ENCODE results near the gene CC2D2B. TPM values are rescaled to one million over a fixed set of nuclear protein-coding genes. Genes with fewer than 3 reads are reported as not detected.

Gene CC2D2B
- total RNA-seq, 1 experiment from 2014 or later: not detected

GRCh38 chr10:95864906-95865813 lies 42.6 kb upstream of the CC2D2B start:
- H3K9me3 ChIP-seq (ENCODE audit: insufficient read depth, low read depth): no peaks in the 10 kb centered on the region
- CTCF ChIA-PET: interaction anchor here (0.6 to 1.5 kb wide), 2 partner anchors 171 to 265 kb away, joined by 4 to 5 read pairs; partner anchors contain the start of gene TCTN3
- intact Hi-C loops (cut with micrococcal nuclease; ENCODE audit: unreplicated experiment): loop anchor here (1.0 to 10.0 kb wide), 2 partner anchors 171 to 490 kb away; no protein-coding TSS in a partner anchor
- no peaks in the 10 kb centered on the region for H3K36me3 ChIP-seq (ENCODE audit: low read depth)
- H3K4me1 ChIP-seq (replicated peaks; ENCODE audit: insufficient read depth): no peaks in the 10 kb centered on the region
- POLR2A ChIA-PET (ENCODE audit: unreplicated experiment): no interaction called here
- no TSS peak for BruUV-seq (replicated peaks)
- no peak overlapping the region for H3K27ac ChIP-seq
- H3F3A ChIP-seq (ENCODE audit: insufficient read depth, low read depth): no peaks in the 10 kb centered on the region
- no peaks in the 10 kb centered on the region for H3K9me2 ChIP-seq (ENCODE audit: insufficient read depth)
- no peaks in the 10 kb centered on the region for H4K20me1 ChIP-seq (ENCODE audit: insufficient read depth)
- no peak overlapping the region for H3K4me3 ChIP-seq
- no peak overlapping the region for H3K4me2 ChIP-seq
- no peaks in the 10 kb centered on the region for H3K79me2 ChIP-seq (ENCODE audit: low read depth)
- TF ChIP-seq CTCF (conservative IDR thresholded peaks at IDR 0.05) (peak; percentile 58), EZH2 (IDR thresholded peaks at IDR 0.05; ENCODE audit: low read depth) (no peak)
- no peak overlapping the region for H2AFZ ChIP-seq
- no peaks in the 10 kb centered on the region for H3K27me3 ChIP-seq (ENCODE audit: insufficient read depth, low read depth)
- peak in 1 of 2 experiments; percentile 7 for DNase-seq

GRCh38 chr10:95865814-95866466 lies 41.8 kb upstream of the CC2D2B start:
- Histone ChIP-seq H3K9me3 (ENCODE audit: insufficient read depth, low read depth) (no peaks in the 10 kb centered on the region), H3K4me1 (replicated peaks; ENCODE audit: insufficient read depth) (no peaks in the 10 kb centered on the region), H3K4me2 (no peak overlapping the region), H3F3A (ENCODE audit: insufficient read depth, low read depth) (no peaks in the 10 kb centered on the region), H3K27ac (no peak overlapping the region), H3K4me3 (no peak overlapping the region), H3K36me3 (ENCODE audit: low read depth) (no peaks in the 10 kb centered on the region), H3K79me2 (ENCODE audit: low read depth) (no peaks in the 10 kb centered on the region), H3K9me2 (ENCODE audit: insufficient read depth) (no peaks in the 10 kb centered on the region), H4K20me1 (ENCODE audit: insufficient read depth) (no peaks in the 10 kb centered on the region), H3K27me3 (ENCODE audit: insufficient read depth, low read depth) (no peaks in the 10 kb centered on the region), H2AFZ (no peak overlapping the region)
- CTCF ChIA-PET: interaction anchor here (1.5 kb wide), 1 partner anchor 172 kb away, joined by 5 read pairs; the partner anchor contains the start of gene TCTN3
- TF ChIP-seq CTCF (conservative IDR thresholded peaks at IDR 0.05): no peak
- no peak for TF ChIP-seq EZH2 (IDR thresholded peaks at IDR 0.05; ENCODE audit: low read depth)
- BruUV-seq (replicated peaks): no TSS peak
- intact Hi-C loops (cut with micrococcal nuclease; ENCODE audit: unreplicated experiment): loop anchor here (1.0 to 10.0 kb wide), 2 partner anchors 172 to 491 kb away; no protein-coding TSS in a partner anchor
- POLR2A ChIA-PET (ENCODE audit: unreplicated experiment): no interaction called here
- DNase-seq: no peak

DNA sequence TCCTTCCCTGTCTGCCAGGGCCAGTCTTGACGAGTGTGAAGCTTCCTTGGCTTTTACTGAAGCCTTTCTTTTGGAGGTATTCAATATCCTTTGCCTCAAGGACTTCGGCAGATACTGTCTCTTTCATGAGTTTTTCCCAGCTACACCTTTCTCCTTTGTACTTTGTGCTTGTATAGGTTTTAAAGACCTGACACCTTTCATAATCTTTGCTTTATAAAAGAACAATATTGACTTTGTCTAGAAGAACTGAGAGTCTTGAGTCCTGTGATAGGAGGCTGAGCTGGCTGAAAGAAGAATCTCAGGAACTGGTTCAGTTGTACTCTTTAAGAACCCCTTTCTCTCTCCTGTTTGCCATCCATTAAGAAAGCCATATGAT lies 41.3 kb upstream of the CC2D2B start:
- no peak for TF ChIP-seq EZH2 (IDR thresholded peaks at IDR 0.05; ENCODE audit: low read depth)
- no peak for TF ChIP-seq CTCF (conservative IDR thresholded peaks at IDR 0.05)
- BruUV-seq (replicated peaks): no TSS peak

More for the DNA sequence above, 41.3 kb upstream of the CC2D2B start:
- H4K20me1 ChIP-seq (ENCODE audit: insufficient read depth): no peaks in the 10 kb centered on the region
- no peaks in the 10 kb centered on the region for H3K27me3 ChIP-seq (ENCODE audit: insufficient read depth, low read depth)
- H3F3A ChIP-seq (ENCODE audit: insufficient read depth, low read depth): no peaks in the 10 kb centered on the region
- H3K36me3 ChIP-seq (ENCODE audit: low read depth): no peaks in the 10 kb centered on the region
- H3K9me2 ChIP-seq (ENCODE audit: insufficient read depth): no peaks in the 10 kb centered on the region
- H2AFZ ChIP-seq: no peak overlapping the region
- H3K27ac ChIP-seq: no peak overlapping the region
- no peaks in the 10 kb centered on the region for H3K79me2 ChIP-seq (ENCODE audit: low read depth)
- H3K4me1 ChIP-seq (replicated peaks; ENCODE audit: insufficient read depth): no peaks in the 10 kb centered on the region
- no peaks in the 10 kb centered on the region for H3K9me3 ChIP-seq (ENCODE audit: insufficient read depth, low read depth)
- CTCF ChIA-PET: no interaction called here
- DNase-seq: no peak
- intact Hi-C loops (cut with micrococcal nuclease; ENCODE audit: unreplicated experiment): loop anchor here (10.0 kb wide), 1 partner anchor 492 kb away; no protein-coding TSS in a partner anchor
- H3K4me2 ChIP-seq: no peak overlapping the region
- POLR2A ChIA-PET (ENCODE audit: unreplicated experiment): no interaction called here
- no peak overlapping the region for H3K4me3 ChIP-seq

Measured in PC-9 (cell line).